GM20431 (cell line): Measurements from ENCODE around the gene UBQLN4.
"Not testable (repeated sequence)": the region's sequence is repeated elsewhere in the genome, so short reads cannot be mapped to it uniquely, and the experiment has no call there.

ENCODE experiments used
- in situ Hi-C: fragments of 300-500 bp; cut with MseI, MboI; formaldehyde crosslinking; loops from one replicate; pipeline ENCODE4 v1.15.0; 2020; ENCODE audit warnings: low sequenced_read_pairs; ENCODE audit not compliant: unreplicated experiment

Gene UBQLN4

GRCh38 chr1:156065212-156065611 lies 11.6 kb upstream of the UBQLN4 start:
- in situ Hi-C loops, result no loop called here

- in situ Hi-C loops, result no loop called here
These were observed 11.0 kb upstream of the UBQLN4 start for GRCh38 chr1:156064615-156065014.

DNA sequence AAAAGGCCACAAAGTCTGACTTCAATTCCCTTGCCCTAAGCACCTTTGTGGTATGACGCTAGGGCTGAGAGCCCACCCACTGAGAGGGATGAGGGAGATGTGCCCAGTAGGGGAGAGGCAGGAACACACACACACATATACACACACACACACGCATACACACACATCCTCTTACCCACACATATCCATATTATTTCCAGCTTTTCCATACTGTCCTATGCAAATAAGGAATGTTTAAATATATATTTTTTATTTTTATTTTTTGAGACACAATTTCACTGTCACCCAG lies 10.3 kb upstream of the UBQLN4 start:
- in situ Hi-C loops, result no loop called here

- in situ Hi-C loops, result no loop called here
These were observed 8.6 kb upstream of the UBQLN4 start for GRCh38 chr1:156062189-156062588.

DNA sequence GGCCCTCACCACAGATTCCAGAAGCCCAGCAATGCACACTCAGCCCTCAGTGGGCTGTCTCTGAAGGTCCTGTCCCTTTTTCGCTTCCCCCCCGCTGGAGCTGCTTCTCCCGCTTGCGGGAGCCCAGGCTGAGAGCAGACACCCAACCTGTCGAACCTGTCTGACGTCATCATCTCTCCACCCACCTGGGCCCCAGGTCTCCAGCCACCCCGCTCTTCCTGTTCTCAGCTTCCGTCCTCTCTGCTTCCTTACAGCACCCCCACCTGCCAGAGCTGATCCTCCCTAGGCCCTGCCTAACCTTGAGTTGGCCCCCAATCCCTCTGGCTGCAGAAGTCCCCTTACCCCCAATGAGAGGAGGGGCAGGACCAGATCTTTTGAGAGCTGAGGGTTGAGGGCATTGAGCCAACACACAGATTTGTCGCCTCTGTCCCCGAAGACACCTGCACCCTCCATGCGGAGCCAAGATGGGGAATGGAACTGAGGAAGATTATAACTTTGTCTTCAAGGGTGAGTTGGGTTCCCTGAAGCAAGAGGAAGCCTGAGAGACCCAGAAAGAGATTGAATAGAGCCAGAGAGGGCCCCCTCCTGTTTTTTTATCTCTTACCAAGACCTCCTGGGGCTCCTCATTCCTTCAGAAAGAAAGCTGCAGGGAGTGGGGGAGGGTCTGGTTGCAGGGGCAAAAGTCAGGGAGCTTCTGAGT lies 7.5 kb upstream of the UBQLN4 start, which contains the start of gene RAB25:
Gene RAB25, plus strand, starts transcription at position 224 of the 700 bp plus-strand sequence. Its CDS starts 241 bp downstream, at position 465.
- in situ Hi-C loops, result no loop called here

GRCh38 chr1:156056326-156056849 lies 2.8 kb upstream of the UBQLN4 start:
- in situ Hi-C loops, result no loop called here

DNA sequence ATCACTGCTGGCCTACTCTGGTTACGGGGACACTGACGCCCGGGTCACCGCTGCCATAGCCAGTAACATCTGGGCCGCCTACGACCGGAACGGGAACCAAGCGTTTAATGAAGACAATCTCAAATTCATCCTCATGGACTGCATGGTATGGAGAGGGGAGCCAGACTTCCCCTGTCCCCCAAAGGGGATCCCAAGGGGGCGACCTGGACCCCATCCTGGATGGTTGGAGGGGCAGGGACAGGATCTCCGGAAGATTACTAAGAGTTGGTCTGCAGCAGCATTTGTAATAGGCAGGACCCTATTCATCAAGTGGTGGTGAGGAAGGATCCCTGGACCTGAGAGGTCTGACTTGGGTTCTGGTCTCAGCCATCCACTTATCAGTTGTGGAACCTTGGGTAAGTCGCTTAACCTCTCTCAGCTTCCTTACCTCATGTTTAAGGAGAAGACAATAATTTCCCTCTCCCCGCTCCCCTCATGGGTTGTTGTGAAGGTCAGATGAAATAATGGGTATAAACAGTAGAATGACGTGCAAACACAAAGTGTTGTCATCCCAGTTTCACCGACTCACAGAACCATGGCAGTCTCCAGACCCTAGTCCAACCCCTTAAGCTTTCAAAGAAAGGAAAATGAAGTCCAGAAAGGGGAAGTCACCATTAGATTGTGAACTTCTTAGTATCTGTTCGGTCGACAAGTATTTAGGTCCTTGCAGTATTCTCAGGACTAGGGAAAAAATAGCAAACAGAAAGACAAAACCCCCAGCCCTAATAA lies 1.9 kb upstream of the UBQLN4 start:
- in situ Hi-C loops, result no loop called here

- in situ Hi-C loops, result no loop called here
These were observed 1.1 kb upstream of the UBQLN4 start, which contains the start of gene LAMTOR2 for GRCh38 chr1:156054500-156055280. TSS of gene LAMTOR2 (plus strand) at chr1:156054782. CDS start at chr1:156054890, 108 bp downstream.

DNA sequence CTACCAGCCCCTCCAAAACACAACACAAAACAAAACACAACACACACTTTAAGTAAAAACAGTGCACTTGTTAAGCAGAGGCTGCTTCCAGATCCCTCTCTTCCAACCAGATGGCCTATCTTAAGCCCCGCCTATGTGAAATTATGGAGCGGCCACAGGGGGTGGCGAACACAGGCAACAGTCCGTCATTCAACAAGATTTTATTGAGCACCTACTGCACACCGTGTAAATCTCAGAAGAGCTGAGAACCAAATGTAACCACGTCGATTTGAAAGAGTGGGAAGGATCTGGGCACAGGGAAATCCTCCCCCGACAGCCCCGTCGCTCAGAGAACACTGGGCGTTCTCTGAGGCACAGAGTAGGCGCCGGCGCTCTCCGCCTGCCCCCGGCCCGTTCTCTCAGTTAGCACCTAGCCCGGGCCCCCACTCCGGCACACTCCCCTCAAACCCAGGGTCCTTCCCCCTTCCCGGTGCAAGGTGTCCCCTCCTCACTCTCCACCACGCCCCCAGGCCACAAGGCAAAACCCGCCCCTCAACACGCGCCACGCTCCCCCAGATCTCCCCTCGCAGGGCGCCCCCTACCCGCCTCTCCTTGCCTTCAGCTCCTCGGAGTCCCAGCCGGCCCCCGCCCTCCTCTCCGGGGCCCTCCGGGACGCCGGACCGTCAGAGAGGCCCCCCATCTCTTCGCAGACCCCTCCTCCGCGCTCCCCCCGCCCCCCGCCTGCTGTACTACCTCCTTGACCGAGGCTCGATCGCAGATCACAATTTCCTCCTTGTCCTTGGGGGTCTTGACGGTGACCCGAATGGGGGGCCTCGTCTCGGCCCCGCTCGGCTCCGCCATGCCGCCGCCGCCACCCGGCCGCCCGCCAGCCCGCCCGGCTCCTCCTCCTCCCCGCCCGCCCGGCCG lies 483 bp downstream of the UBQLN4 start:
- in situ Hi-C loops, result no loop called here

DNA sequence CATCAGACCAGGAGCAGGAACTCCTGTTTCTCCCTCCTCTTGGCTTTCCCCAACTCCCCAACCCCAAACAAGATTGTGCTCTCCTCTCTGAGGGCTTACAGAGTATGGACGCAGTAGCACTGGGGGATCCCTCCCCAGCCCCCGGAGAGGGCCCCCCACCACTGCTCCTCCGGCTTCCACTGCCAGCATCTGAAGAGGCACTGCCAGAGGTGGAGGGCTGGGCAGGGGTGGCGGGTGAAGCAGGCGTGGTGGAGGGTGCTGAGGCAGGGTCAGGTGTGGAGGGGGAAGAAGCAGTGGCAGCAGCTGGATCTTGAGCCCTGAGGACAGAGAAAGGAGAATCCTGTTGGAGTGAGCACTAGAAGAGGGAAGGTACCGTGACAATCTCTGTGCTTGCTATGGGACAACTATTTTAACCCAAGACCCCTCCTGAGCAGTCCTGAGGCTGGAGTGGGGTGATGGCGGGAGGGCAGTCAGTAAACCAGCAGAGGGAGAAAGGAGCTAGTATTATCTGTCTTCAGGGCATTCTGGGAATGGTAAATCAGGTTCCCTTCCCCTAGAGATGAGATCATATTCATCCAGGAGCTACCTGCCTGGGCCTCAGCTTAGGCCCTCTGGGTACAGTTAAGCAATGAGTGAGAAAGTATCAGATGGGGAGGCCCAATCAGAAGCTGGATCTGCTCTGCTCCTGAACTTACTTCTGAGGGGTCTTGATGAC lies 2.4 kb downstream of the UBQLN4 start:
- in situ Hi-C loops, result no loop called here

GRCh38 chr1:156050376-156050775 lies 3.2 kb downstream of the UBQLN4 start:
- in situ Hi-C loops, result no loop called here

- in situ Hi-C loops, result no loop called here
These were observed 4.8 kb downstream of the UBQLN4 start for GRCh38 chr1:156048663-156049258.

DNA sequence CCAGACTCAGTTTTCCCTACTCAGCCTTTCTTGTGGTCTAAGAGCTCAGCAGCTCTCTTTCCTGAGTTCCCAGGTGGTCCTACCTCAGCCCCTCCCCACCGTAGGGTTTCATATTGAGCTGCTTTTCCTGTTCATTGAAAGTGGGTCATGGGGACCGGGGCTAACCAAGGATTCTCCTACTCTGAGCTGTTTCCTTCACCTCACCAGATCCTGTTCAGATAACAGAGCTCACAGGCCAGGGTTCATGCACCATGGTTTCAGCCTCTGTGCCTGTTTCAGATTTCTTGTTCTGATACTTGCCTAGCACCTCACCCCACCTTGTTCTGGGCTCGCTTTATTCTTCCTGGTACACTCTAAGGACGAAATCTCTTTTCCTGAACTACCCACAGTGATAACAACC lies 8.5 kb downstream of the UBQLN4 start:
- in situ Hi-C loops, result no loop called here

- in situ Hi-C loops, result no loop called here
These were observed 10.8 kb downstream of the UBQLN4 start for GRCh38 chr1:156042828-156043227.

DNA sequence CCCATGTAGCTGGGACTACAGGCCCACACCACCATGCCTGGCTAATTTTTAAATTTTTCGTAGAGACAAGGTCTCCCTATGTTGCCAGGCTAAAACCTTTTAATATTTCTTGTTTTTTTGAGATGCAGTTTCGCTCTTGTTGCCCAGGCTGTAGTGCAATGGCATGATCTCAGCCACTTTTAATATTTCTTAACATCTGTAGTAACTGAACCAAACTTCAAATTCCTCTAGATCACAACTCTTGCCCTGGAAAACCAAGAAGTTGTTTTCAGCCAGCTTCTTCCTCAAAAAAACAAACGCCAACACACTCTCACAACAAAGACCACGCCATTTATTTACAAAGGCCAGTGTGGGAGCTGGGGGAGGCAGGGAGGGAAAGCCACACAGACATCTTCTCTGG lies 18.6 kb downstream of the UBQLN4 start:
- in situ Hi-C loops, result not testable (repeated sequence)

GRCh38 chr1:156033011-156033410 lies 20.6 kb downstream of the UBQLN4 start:
- in situ Hi-C loops, result no loop called here

DNA sequence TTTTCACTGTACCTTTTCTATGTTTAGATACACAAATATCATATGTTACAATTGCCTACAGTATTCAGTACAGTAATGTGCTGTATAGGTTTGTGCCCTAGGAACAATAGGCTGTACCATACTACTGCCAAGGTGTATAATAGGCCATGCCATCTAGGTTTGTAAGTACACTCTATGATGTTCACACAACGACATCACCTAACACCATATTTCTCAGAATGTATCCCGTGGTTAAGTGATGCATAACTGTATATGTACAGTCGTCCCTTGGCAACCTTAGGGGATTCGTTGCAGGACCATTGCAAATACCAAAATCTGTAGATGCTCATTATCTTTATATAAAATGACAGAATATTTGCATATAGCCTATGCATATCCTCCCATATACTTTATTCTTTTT lies 27.0 kb downstream of the UBQLN4 start:
- in situ Hi-C loops, result no loop called here

- in situ Hi-C loops, result no loop called here
These were observed 27.7 kb downstream of the UBQLN4 start for GRCh38 chr1:156025876-156026275.

DNA sequence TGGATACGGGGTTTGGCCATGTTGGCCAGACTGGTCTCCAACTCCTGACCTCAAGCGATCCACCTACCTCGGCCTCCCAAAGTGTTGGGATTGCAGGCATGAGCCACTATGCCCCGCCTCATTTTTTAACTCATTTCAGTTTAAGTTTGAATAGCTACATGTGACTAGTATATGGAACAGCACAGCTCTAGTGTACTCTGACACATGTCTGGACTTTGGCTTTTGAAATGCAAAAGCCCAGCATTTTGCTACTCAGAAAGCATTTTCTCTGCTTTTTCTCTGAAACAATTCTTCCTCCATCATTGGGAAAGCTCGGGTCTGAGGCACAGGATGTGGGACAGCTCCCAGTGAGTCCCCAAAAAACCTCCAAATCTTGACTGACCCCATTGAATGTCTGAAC lies 28.8 kb downstream of the UBQLN4 start:
- in situ Hi-C loops, result no loop called here
